ENCODE results near the gene CCR4. TPM values are rescaled to one million over a fixed set of nuclear protein-coding genes. Genes with fewer than 3 reads are reported as not detected.

The CCR4 gene
- total and polyA plus RNA-seq, 2 of the 8 experiments (the other 6 are each of a cell fraction or from before 2014, with no cell fraction given) = 0.11 to 0.15 TPM

DNA sequence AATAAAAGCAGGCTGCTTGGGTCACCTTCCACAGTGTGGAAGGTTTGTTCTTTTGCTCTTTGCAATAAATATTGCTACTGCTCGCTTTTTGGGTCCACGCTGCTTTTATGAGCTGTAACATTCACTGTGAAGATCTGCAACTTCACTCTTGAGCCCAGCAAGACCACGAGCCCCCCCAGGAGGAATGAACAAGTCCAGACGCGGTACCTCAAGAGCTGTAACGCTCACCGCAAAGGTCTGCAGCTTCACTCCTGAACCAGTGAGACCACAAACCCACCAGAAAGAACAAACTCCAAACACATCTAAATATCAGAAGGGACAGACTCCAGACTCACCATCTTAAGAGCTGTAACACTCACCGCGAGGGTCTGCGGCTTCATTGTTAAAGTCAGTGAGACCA, 47.5 kb upstream of the CCR4 start:
- Histone ChIP-seq H2AK5ac (ENCODE audit: low read depth, low read length) (no peak overlapping the region), H3K23ac (ENCODE audit: insufficient read length) (no peak overlapping the region), H3K27ac (ENCODE audit: low read depth, low read length) (no peak overlapping the region), H3K27me3 (replicated peaks in 1 of 4; ENCODE audit: control insufficient read depth in 3 of 4, extremely low read depth in 1 of 4, insufficient read depth in 3 of 4, low read length in 3 of 4) (no peaks in the 10 kb centered on the region), H3K79me1 (ENCODE audit: low read depth, low read length) (no peaks in the 10 kb centered on the region), H2BK120ac (replicated peaks; ENCODE audit: low read depth, low read length) (no peak overlapping the region), H4K8ac (ENCODE audit: extremely low read depth, insufficient read depth, low read length) (no peak overlapping the region), H2AFZ (ENCODE audit: low read length) (no peak overlapping the region), H3K79me2 (ENCODE audit: control insufficient read depth in 1 of 2, insufficient read depth in 2 of 2, low read length in 2 of 2) (peaks cover 0 to 5% of the 10 kb centered on the region in 2 experiments; a peak in 2 of 4 replicates), H4K20me1 (replicated peaks in 1 of 2; ENCODE audit: control insufficient read depth in 1 of 2, insufficient read depth in 2 of 2, low read length in 2 of 2) (peaks cover 5 to 12% of the 10 kb centered on the region in 2 experiments), H2BK5ac (ENCODE audit: low read depth, low read length) (no peak overlapping the region; the same call in 1 of the 2 replicates), H3K18ac (ENCODE audit: extremely low read depth, low read length) (no peak overlapping the region), H3K4ac (replicated peaks; ENCODE audit: insufficient read length, low read depth, low read length) (no peak overlapping the region), H2BK20ac (ENCODE audit: low read length) (no peak overlapping the region), H3K36me3 (ENCODE audit: control insufficient read depth in 2 of 4, insufficient read depth in 4 of 4, low read length in 3 of 4) (no peaks in the 10 kb centered on the region), H2BK15ac (ENCODE audit: low read length) (no peak overlapping the region), H3K23me2 (ENCODE audit: low read depth, low read length) (peaks cover 2% of the 10 kb centered on the region; the same call in 1 of the 2 replicates), H4K91ac (replicated peaks; ENCODE audit: insufficient read length, low read length) (no peak overlapping the region), H3K9me3 (ENCODE audit: insufficient read depth in 2 of 2, low read depth in 1 of 2, low read length in 1 of 2) (no peaks in the 10 kb centered on the region), H3K4me1 (replicated peaks in 1 of 4; ENCODE audit: control insufficient read depth in 3 of 4, insufficient read depth in 4 of 4, low read length in 3 of 4) (no peaks in the 10 kb centered on the region), H2BK12ac (ENCODE audit: low read depth, low read length) (no peak overlapping the region), H3K14ac (ENCODE audit: insufficient read length) (no peak overlapping the region), H4K5ac (ENCODE audit: insufficient read length, low read depth, low read length) (no peak overlapping the region), H3K4me2 (ENCODE audit: insufficient read depth in 1 of 2, low read depth in 2 of 2, low read length in 2 of 2) (no peak overlapping the region), H3K9ac (replicated peaks in 1 of 4; ENCODE audit: extremely low read depth in 1 of 4, low read depth in 3 of 4, low read length in 3 of 4) (no peak overlapping the region), H3K4me3 (ENCODE audit: extremely low read depth in 1 of 4, insufficient read depth in 2 of 4, low read depth in 3 of 4, low read length in 4 of 4) (no peak overlapping the region), H3K56ac (replicated peaks; ENCODE audit: insufficient read length, low read depth, low read length) (no peak overlapping the region)
- ChIA-PET POLR2A (ENCODE audit: partially characterized antibody) (interaction anchor here (0.8 to 2.2 kb wide), 3 partner anchors 32 to 79 kb away, joined by 3 to 9 read pairs (median 4); no protein-coding TSS in a partner anchor), CTCF (ENCODE audit: partially characterized antibody) (interaction anchor here (0.7 to 2.9 kb wide), 22 partner anchors 9 to 577 kb away, joined by 3 to 18 read pairs (median 4); no protein-coding TSS in a partner anchor)
- TF ChIP-seq YY1 (IDR thresholded peaks at IDR 0.05; ENCODE audit: low read depth, low read length) = no peak
- FAIRE-seq (no peak), DNase-seq (ENCODE audit: low read depth in 1 of 2, low spot score in 2 of 2) (no peak)
- 93% methylated on average over 10 of the region's 10 CpGs; no CpG with 5 or more reads in 1 of the 2 experiments for WGBS, 2 experiments (ENCODE audit: extremely low coverage in 1 of 2, insufficient coverage in 1 of 2, insufficient read length in 1 of 2, insufficient replicate concordance in 2 of 2, low coverage in 1 of 2, low lambda C conversion rate in 2 of 2, missing lambda C conversion rate in 1 of 2)

Data from H1 (cell line).